Astrocyte of the spinal cord (primary cell): ENCODE data around the gene TIGIT.

ENCODE experiments used
- DNase-seq: peaks from one replicate; pipeline ENCODE4 v3.0.0; 2011; ENCODE audit warnings: low read depth, low spot score
- H3K4me3 ChIP-seq: 2 replicates; pipeline ENCODE4 v1.5.1; 2011; ENCODE audit warnings: low read depth, mild to moderate bottlenecking, low read length, moderate library complexity
- CTCF ChIP-seq: IDR thresholded peaks from 2 replicates; pipeline ENCODE4 v1.5.1; 2012; ENCODE audit warnings: low read depth, mild to moderate bottlenecking, low read length, inconsistent platforms
- in situ Hi-C: cut with HindIII; loops from 2 replicates; pipeline ENCODE4 v1.10.0; 2017; ENCODE audit warnings: low sequenced_read_pairs

The TIGIT gene

GRCh38 chr3:114338651-114339357, 45.0 kb downstream of the TIGIT start:
- in situ Hi-C loops: no loop called here
- DNase-seq: no peak
- TF ChIP-seq CTCF: no peak
- no peak overlapping the region for H3K4me3 ChIP-seq

- no peak for DNase-seq
- no peak overlapping the region for H3K4me3 ChIP-seq
- in situ Hi-C loops: no loop called here
- no peak for TF ChIP-seq CTCF
Observed at GRCh38 chr3:114344492-114344891, 50.7 kb downstream of the TIGIT start.

- H3K4me3 ChIP-seq: no peak overlapping the region
- no peak for TF ChIP-seq CTCF
- in situ Hi-C loops: no loop called here
- DNase-seq: no peak
Observed at GRCh38 chr3:114350271-114350670, 56.4 kb downstream of the TIGIT start.

GRCh38 chr3:114350690-114351089, 56.9 kb downstream of the TIGIT start:
- in situ Hi-C loops: no loop called here
- no peak for DNase-seq
- H3K4me3 ChIP-seq: no peak overlapping the region
- TF ChIP-seq CTCF: no peak

- no peak for TF ChIP-seq CTCF
- in situ Hi-C loops: no loop called here
- no peak overlapping the region for H3K4me3 ChIP-seq
- DNase-seq: no peak
Observed at GRCh38 chr3:114351123-114351821, 57.4 kb downstream of the TIGIT start.

- DNase-seq: no peak
- in situ Hi-C loops: no loop called here
- H3K4me3 ChIP-seq: no peak overlapping the region
- TF ChIP-seq CTCF: no peak
Observed at GRCh38 chr3:114351822-114352145, 58.0 kb downstream of the TIGIT start.
